Right hindlimb (tissue), 1 donor: ENCODE results near the gene LINC00237.

ENCODE experiments used
- DNase-seq: peaks from one replicate; pipeline ENCODE4 v3.0.0-alpha.2; 2018

Gene LINC00237

GRCh38 chr20:21125072-21125848 lies 19.1 kb upstream of the LINC00237 start:
- DNase-seq, result no peak

- no peak for DNase-seq
Observed at GRCh38 chr20:21124190-21124589, 18.0 kb upstream of the LINC00237 start.

GRCh38 chr20:21118782-21119181 lies 12.6 kb upstream of the LINC00237 start:
- DNase-seq, result no peak

GRCh38 chr20:21118138-21118537 lies 12.0 kb upstream of the LINC00237 start:
- no peak for DNase-seq

GRCh38 chr20:21117521-21117920 lies 11.4 kb upstream of the LINC00237 start:
- DNase-seq, result no peak

GRCh38 chr20:21114584-21114983 lies 8.4 kb upstream of the LINC00237 start:
- no peak for DNase-seq

GRCh38 chr20:21113697-21114096 lies 7.5 kb upstream of the LINC00237 start:
- DNase-seq, result no peak

- DNase-seq, result no peak
Observed at GRCh38 chr20:21111416-21111815, 5.3 kb upstream of the LINC00237 start.

GRCh38 chr20:21110811-21111210 lies 4.7 kb upstream of the LINC00237 start:
- no peak for DNase-seq

GRCh38 chr20:21109144-21109543 lies 3.0 kb upstream of the LINC00237 start:
- no peak for DNase-seq

- DNase-seq, result no peak
Observed at GRCh38 chr20:21105429-21106170, 558 bp downstream of the LINC00237 start.

- no peak for DNase-seq
Observed at GRCh38 chr20:21104921-21105320, 1.2 kb downstream of the LINC00237 start.

GRCh38 chr20:21104466-21104761 lies 1.7 kb downstream of the LINC00237 start:
- no peak for DNase-seq

GRCh38 chr20:21103582-21104465 lies 2.3 kb downstream of the LINC00237 start:
- DNase-seq, result no peak

- peak; percentile 31 for DNase-seq
Observed at GRCh38 chr20:21102603-21103311, 3.4 kb downstream of the LINC00237 start.

- DNase-seq, result peak; percentile 28
Observed at GRCh38 chr20:21101932-21102575, 4.1 kb downstream of the LINC00237 start.

- DNase-seq, result peak; percentile 34
Observed at GRCh38 chr20:21101453-21101931, 4.7 kb downstream of the LINC00237 start.

GRCh38 chr20:21100578-21101452 lies 5.3 kb downstream of the LINC00237 start:
- no peak for DNase-seq

- peak; percentile 41 for DNase-seq
Observed at GRCh38 chr20:21099751-21100577, 6.2 kb downstream of the LINC00237 start.
